ENCODE data around the gene OR10A2.
"Not testable (repeated sequence)": the region's sequence is repeated elsewhere in the genome, so short reads cannot be mapped to it uniquely, and the experiment has no call there.

Gene OR10A2, protein sequence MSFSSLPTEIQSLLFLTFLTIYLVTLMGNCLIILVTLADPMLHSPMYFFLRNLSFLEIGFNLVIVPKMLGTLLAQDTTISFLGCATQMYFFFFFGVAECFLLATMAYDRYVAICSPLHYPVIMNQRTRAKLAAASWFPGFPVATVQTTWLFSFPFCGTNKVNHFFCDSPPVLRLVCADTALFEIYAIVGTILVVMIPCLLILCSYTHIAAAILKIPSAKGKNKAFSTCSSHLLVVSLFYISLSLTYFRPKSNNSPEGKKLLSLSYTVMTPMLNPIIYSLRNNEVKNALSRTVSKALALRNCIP

DNA sequence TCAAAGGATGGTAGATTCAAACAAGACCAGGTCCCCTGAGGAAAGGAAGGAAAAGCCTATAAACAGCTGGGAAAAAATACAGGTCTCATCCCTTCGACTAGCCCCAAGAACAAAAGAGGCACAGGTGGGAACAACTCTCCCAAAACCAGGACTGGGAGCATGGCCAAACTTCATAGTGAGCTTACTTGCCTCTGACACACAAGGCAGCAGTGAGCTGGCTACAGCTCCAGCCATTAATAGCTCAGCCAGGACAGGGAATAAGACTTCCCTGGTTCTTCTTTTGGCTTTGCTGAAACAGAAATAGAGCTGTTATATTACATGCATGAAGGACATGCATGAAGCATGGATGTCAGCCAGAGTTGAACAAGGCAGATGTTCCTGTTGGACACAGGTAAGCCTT lies at the start of gene OR10A2:
OR10A2 (plus strand) TSS at position 97 of the 400 bp plus-strand sequence. CDS start 6,698 bp downstream, outside the sequence.
- no peak for DNase-seq (ENCODE audit: low read depth)

DNA sequence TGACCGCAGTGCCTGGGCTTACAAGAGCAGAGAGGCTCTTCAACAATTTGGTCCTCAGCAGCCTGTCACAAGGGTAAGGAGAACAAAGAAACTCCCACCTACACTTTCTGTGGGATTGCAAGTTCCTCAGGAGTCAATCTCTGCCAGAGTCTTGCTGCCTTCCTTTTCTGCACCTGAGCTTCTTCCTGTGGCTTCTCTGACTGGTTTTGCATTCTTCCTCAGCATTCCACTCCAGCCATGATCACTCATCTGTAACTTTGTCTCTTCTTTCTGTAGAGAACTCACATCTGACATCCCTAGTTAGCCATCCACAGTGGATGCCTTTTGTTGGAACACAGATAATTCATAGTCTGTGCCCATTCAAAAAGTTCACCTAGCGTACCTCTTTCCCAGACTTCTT lies 49.2 kb upstream of the OR10A2 start:
- no peak for DNase-seq (ENCODE audit: low read depth)

DNA sequence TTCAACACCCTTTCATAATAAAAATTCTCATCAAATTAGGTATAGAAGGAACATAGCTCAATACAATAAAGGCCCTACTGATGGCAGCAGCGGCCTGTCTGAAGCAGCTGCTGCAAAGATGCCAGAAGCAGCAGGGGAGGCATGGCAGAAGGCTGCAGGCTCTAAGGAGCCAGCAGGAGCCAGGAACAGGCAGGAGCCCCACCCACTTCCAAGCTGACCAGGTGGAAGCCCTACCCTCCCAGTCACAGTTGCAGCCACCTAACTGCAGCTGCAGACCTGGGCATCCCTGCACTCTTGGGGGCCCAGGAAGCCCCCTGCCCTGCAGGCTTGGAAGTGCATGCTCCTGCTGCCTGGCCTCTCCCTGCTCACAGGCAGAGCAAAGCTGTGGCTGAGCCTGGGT lies 45.2 kb upstream of the OR10A2 start:
- no peak for DNase-seq (ENCODE audit: low read depth)

DNA sequence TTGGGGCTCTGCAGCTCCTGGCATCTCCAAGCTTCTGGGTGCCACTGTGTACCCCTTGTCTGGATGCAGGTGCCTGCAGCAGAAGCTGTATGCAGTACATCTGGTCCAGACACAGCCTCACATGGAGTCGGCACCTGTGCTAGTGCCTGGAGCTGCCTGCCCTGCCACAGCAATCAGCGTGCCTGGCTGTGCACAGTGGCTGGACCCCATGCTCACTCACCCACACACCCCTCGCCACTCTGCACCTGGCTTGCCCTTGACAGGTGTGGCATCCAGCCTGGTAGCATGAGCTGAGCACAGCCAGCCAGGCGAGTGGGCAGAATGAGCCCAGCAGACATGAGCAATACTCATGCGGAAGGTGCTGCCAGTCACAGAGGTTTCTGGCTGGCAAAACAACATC lies 43.9 kb upstream of the OR10A2 start:
- no peak for DNase-seq (ENCODE audit: low read depth)

DNA sequence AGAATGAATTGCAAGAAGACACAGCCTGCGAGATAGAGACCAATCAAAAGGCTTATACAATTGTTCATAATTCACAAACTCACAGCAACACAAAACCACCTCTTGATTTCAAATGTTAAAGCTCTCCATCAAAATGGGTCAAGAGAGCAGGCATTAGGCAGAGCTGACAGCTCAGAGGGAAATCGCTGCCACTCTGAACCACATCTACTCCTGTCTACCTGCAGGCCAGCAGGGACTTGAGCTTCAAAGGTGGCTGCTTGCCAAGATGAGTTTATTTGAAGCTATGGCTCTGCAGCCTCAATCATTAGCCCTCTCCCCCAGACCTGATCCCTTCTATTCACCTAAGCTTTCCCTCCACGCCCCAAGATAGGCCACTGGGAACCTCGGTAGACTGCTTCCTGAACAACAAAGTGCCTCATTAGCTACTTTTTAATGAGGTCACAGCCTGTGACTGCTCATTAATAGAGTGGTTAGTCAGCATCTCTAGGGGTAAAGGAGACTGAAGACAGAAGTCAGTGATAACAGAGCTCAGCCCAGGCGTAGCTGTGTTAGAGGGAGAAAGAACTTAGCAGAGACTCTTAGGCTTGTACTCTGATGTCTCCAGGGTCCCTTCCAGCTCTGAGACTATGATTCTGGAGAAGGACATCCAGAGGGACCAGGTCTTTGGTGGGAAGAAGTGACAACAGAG lies 38.6 kb upstream of the OR10A2 start:
- no peak for DNase-seq (ENCODE audit: low read depth)

DNA sequence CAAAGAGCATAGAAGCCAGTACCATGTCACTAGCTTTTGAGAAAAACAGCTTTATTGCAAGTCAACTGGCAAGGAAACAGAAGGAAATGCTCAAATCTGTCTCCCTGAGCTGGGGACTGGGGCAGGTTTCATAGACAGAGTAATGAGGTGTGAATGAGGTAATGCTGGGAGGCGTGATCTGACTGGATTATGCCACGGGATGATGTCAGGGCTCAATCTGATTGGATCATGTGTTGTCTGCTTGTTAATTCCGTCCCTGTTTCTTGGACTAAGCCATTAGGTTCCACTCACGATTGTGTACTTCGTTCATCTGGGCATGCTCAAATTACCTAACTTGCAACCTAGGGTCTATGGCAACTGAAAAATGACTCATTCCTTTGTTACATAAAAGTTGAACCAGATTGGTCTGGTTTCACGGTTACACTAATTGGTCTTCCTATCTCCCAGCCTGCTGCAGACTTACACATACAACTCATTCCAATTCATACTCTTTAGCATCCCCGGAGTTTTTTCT lies 37.6 kb upstream of the OR10A2 start:
- DNase-seq (ENCODE audit: low read depth) = no peak

DNA sequence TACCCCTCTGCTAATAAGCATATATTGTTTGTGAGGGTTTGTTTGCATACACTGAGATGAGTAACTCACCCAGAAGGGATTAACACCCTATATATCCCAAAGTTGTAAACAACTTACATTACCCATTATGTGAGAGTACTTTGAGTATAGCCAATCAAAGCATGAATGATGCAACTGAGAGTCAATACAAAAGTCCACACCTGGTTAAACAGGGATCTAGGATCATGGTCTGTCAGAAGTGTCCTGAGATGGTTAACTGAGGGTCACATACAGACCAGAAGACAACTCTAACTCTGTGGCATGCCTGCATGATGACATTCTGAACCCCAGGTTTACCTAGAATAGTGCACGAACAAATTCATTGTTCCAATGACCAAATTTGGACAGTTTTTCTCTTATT lies 34.8 kb upstream of the OR10A2 start:
- DNase-seq (ENCODE audit: low read depth) = no peak

DNA sequence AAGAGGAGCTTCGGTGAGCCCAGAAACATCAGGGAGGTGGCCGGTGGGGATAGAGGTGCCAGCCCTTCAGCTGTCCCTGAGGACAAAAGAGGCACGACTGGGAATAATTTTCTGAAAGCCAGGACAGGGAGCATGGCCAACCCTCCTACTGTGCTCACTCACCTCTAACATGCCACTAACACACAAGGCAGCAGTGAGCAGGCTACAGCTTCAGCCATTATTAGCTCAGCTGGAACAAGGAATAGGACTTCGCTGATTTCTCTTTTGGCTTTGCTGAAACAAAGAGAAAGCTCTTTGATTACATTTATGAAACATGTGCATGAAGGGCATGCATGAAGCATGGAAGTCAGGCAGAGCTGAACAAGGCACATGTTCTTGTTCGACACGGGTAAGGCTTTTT lies 29.5 kb upstream of the OR10A2 start:
- no peak for DNase-seq (ENCODE audit: low read depth)

DNA sequence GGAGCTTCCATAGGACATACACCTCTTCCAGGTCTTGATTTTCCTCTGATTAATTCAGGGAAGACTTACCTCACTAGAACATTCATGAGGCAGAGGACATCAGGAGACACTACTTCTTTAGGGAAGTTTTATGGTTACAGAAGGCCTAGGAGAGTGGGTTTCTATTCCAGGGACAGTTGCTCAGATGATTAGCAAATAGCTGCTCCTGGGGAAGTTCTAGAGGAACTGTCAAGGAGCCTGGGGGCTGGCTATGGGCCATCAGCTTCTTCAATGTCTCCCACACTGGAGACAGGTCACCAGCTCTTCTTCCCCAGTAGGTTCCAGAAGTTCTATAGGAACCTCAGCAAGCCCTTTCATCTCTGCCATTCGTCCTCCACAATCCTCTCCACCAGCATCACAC lies 28.8 kb upstream of the OR10A2 start:
- DNase-seq (ENCODE audit: low read depth) = no peak

DNA sequence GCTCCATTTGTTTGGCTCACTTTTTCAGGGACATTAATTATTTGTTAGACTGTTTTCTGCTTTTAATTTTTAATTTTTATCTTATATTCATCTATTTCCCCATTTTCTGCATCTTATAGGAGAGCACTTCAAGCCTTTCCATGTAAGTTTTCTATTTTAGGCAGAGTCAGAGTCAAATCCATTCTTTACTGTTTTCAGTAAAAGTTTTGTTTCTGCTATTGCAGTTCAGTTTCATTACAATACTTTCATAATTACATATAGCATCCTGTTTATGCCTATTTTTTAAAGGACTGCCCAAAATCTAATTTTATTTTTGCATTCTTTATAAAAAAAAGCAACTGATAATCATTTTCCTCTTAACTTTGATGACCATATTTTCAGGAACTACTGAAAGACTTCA lies 21.2 kb upstream of the OR10A2 start:
- DNase-seq (ENCODE audit: low read depth) = no peak

DNA sequence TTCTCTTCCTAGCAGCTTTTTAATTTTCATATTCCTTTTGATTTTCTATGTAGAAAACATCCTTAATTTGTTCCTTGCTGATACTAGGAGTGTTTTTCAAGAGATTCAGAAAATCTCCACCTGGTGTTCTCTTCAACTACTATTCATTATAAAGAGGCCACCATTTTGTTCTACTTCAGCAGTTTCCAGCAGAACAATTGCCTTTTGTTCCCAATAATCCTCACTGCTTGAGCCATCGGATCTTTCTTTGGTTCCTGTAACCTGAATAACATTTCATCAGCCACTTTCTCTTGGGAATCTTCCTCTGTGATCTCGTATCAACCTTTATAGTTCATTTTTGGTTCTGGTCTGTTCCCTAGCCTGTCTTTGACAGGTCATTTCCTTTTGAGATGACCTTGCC lies 19.2 kb upstream of the OR10A2 start:
- DNase-seq (ENCODE audit: low read depth) = no peak

DNA sequence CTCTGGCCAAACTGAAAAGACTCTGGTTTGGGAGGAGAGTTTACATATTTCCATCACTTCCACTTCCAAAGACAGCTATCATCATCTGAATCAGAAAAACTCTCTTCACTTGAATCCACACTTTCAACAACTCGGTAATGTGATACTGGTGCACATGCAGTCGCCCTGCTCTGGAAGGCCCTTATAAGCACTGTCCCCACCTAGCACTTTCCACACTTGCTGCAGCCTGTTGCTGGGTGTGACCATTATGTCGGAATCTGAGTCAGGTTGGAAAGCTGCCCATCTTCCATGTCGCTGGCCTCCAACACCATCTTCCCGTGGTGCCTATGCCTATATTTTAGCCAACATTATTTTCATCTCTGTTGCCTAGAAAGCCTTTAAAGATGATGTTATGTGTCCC lies 18.5 kb upstream of the OR10A2 start:
- DNase-seq (ENCODE audit: low read depth) = no peak

DNA sequence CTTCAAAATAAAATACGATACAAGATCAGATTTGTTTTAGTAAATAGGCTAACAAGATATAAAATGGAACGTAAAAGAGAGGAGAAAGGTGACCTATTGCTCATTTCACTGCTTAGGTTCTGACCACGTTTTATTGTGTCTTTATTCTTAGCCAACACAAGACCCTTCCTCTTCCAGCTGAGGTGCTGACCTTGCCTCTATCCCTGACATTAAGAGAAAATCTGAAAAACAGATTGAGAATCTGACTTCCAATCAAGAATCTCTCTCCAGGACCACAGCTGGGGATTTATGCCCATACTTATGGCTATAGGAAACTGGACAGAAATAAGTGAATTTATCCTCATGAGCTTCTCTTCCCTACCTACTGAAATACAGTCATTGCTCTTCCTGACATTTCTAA lies 17.5 kb upstream of the OR10A2 start, which contains the start of gene OR10A5:
OR10A5 (plus strand) TSS at position 301 of the 400 bp plus-strand sequence; CDS start at position 301, 0 bp downstream.
- no peak for DNase-seq (ENCODE audit: low read depth)

DNA sequence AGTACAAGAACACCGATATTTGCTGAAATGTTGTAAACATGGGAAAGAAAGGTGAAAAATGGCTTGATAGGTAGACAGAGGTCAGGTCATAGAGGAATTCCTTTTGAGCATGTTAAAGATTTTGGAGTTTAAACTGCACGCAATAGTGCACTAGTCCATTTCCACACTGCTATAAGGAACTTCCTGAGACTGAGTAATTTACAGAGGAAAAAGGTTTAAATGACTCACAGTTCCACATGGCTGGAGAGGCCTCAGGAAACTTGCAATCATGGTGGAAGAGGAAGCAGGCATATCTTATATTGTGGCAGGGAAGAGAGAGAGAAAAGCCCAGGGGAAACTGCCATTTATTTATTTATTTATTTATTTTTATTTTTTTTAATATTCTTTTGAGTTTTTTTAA lies 12.3 kb upstream of the OR10A2 start:
- DNase-seq (ENCODE audit: low read depth) = no peak

DNA sequence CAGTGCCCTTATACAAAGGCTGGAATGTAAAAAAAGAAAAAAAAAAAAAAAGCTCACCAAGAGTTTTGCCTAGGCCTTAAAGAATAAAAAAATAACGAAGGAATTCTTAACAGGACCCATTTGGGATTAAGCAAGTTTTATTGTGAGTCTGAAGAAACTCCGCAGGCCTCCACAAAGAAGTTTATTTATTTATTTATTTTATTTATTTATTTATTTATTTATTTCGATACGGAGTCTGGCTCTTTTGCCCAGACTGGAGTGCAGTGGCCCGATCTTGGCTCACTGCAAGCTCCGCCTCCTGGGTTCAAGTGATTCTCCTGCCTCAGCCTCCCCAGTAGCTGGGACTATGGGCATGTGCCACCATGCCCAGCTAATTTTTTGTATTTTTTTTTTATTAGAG lies 8.1 kb upstream of the OR10A2 start:
- not testable (repeated sequence) for DNase-seq (ENCODE audit: low read depth)

DNA sequence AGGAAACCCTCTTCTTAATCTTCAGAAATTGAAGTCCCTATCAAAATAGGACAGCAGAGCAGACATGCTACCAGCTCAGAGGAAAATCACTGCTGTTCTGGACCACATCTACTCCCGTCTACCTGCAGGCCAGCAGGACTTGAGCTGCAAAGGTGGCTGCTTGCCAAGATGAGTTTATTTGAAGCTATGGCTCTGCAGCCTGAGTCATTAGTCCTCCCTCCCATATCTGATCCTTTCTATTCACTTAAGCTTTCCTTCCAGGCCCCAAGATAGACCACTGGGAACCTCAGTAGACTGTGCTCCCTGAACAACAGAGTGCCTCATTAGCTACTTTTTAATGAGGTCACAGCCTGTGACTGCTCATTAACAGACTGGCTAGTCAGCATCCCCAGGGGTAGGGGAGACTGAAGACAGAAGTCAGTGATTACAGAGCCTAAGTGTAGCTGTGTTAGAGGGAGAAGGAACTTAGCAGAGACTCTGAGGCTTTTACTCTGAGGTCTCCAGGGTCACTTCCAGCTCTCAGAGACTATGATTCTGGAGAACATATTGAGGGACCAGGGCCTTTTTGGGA lies 6.8 kb upstream of the OR10A2 start:
- no peak for DNase-seq (ENCODE audit: low read depth)

DNA sequence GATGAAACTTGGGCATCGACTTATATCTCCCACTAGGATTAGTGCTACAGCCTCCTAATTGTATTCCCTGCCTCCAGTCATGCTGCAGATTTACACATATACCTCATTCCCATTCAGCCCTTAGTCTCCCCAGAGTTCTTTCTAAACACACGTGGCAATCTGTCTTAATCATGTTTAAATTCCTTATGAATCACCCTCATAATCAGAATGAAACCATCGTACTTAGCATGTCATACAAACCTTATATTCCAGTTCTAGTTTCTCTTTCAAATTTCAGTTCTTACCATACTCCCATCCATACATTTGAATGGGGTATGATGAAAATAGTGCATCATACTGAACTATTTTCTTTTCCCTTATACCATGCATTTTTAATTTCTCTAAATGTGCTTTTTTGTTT lies 6.0 kb upstream of the OR10A2 start:
- no peak for DNase-seq (ENCODE audit: low read depth)

DNA sequence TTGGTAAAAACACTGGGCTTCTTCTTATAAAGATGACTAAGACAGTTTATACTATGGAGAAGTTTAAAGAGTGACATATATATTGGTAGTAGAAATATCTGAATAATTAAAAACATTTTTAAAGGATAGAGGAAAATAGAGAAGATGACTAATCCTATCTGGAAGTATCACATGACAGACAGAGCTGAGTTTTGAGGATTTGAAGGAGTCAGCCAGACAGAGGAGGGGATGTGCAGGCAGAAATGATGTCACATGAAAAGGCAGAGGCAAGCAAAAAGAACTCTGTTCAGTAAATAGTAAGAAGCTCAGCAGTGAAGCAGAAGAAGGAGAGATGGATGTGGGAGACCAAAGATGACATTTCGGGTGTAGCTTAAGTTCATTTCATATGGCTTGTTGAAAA lies 1.6 kb downstream of the OR10A2 start:
- no peak for DNase-seq (ENCODE audit: low read depth)

DNA sequence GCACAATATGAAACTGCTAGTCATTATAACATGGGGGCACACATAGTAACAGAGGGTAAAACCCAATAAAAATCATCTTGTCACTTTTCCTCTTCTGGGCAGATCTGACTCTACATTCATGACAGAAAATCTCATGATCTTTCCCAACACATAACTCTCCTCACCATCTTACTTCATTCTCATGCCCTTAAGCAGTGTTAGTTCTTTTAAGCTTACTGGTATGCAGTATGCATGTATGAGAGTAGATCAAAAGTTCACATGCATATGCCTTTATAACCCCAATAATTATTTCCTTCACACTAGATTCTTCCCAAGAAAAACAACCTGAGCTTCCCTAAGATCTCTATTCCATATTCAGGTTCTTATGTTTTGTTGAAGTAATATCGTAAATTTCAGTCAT lies 8.4 kb downstream of the OR10A2 start:
- DNase-seq (ENCODE audit: low read depth) = no peak

DNA sequence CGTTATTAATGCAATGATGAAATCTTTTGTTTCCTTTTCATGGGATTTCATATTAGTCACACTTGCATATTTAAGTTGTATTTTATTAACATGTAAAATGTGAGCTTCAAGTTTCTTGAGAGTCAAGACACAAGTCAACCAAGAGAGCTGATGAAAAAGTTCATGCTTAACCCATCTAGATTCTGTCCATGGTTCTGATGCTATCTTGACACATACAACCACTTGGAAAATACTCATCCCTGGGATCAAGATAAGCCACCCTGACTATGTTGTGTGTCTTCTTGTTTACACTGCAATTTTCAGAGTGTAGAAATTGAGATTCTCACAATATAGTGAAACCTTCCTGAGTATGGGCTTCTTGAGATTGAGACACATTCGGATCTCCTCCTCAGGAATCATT lies 12.9 kb downstream of the OR10A2 start:
- no peak for DNase-seq (ENCODE audit: low read depth)

DNA sequence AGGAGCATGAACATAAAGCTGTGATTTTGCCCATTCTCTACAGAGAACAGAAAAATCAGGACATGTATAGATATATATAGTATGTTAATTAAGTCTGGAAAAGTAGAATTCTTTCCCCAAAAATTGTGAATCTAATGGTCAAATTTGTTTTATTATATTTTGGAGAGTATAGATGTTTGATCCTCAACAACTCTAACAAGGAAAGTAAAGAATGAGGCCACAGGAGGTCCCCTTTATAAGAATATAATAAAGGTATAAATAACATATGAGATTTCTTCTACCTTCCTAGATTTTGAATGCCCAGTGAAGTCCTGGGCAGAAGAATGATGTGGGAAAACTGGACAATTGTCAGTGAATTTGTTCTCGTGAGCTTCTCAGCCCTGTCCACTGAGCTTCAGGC lies 13.5 kb downstream of the OR10A2 start, which contains the start of gene OR10A4:
OR10A4 (plus strand) TSS at position 301 of the 400 bp plus-strand sequence; CDS start at position 324, 23 bp downstream.
- no peak for DNase-seq (ENCODE audit: low read depth)

DNA sequence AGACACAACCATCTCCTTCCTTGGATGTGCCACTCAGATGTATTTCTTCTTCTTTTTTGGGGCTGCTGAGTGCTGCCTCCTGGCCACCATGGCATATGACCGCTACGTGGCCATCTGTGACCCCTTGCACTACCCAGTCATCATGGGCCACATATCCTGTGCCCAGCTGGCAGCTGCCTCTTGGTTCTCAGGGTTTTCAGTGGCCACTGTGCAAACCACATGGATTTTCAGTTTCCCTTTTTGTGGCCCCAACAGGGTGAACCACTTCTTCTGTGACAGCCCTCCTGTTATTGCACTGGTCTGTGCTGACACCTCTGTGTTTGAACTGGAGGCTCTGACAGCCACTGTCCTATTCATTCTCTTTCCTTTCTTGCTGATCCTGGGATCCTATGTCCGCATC lies 14.1 kb downstream of the OR10A2 start:
- DNase-seq (ENCODE audit: low read depth) = no peak

DNA sequence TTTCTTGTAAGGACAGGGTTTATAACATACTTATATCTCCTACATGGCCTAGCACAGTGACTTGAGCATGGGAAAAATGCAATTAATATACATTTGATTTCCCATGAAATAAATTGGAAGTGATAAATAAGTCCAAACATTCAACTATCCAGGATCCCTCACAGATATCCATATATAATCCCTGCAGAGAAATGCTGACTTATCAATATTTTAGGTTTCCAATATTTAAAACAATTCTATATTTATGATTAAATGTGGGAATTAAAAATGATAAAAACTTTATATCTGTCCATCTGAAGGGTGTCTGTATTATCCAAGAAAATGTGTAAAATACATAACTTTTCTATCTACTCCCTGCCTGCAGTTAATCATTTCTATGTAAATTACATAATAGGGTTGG lies 19.9 kb downstream of the OR10A2 start:
- no peak for DNase-seq (ENCODE audit: low read depth)

Measured in stimulated activated CD8-positive, alpha-beta memory T cell treated with anti-CD3 and anti-CD28 coated beads, Interleukin-7, amount 100 ng/mL, for 24 hours (primary cell).